NT2/D1 (cell line): ENCODE data around the gene LRG1.

Experiments
- DNase-seq: peaks from one replicate; pipeline ENCODE4 v3.0.0-alpha.2; 2011; ENCODE audit warnings: low read depth, low spot score
- H3K27me3 ChIP-seq: 2 replicates; pipeline ENCODE4 v1.6.0; 2011; ENCODE audit warnings: mild to moderate bottlenecking; ENCODE audit not compliant: insufficient read length, insufficient read depth
- H3K36me3 ChIP-seq: 2 replicates; pipeline ENCODE4 v1.6.1; 2011; ENCODE audit warnings: mild to moderate bottlenecking, low read length, mixed read lengths; ENCODE audit not compliant: insufficient read depth, insufficient read length
- H3K4me1 ChIP-seq: 2 replicates; pipeline ENCODE4 v1.5.1; 2011; ENCODE audit not compliant: insufficient read depth, insufficient read length
- H3K4me3 ChIP-seq: 2 replicates; pipeline ENCODE4 v1.5.1; 2011; ENCODE audit warnings: low read depth; ENCODE audit not compliant: insufficient read length
- H3K9ac ChIP-seq: 2 replicates; pipeline ENCODE4 v1.6.0; 2011; ENCODE audit warnings: low read depth; ENCODE audit not compliant: insufficient read length
- H3K9me3 ChIP-seq: 2 replicates; pipeline ENCODE4 v1.5.1; 2011; ENCODE audit warnings: mild to moderate bottlenecking, low read length; ENCODE audit not compliant: insufficient read depth
- SUZ12 ChIP-seq: IDR thresholded peaks from 2 replicates; pipeline ENCODE4 v1.6.1; 2011; ENCODE audit not compliant: insufficient read length, insufficient read depth; ENCODE audit errors: extremely low read depth
- YY1 ChIP-seq: IDR thresholded peaks from 2 replicates; pipeline ENCODE4 v1.6.1; 2011; ENCODE audit not compliant: insufficient read length, insufficient read depth
- ZNF274 ChIP-seq: IDR thresholded peaks from 2 replicates; pipeline ENCODE4 v1.6.1; 2011; ENCODE audit warnings: mild to moderate bottlenecking, low read depth, low read length

LRG1 gene, protein sequence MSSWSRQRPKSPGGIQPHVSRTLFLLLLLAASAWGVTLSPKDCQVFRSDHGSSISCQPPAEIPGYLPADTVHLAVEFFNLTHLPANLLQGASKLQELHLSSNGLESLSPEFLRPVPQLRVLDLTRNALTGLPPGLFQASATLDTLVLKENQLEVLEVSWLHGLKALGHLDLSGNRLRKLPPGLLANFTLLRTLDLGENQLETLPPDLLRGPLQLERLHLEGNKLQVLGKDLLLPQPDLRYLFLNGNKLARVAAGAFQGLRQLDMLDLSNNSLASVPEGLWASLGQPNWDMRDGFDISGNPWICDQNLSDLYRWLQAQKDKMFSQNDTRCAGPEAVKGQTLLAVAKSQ

DNA sequence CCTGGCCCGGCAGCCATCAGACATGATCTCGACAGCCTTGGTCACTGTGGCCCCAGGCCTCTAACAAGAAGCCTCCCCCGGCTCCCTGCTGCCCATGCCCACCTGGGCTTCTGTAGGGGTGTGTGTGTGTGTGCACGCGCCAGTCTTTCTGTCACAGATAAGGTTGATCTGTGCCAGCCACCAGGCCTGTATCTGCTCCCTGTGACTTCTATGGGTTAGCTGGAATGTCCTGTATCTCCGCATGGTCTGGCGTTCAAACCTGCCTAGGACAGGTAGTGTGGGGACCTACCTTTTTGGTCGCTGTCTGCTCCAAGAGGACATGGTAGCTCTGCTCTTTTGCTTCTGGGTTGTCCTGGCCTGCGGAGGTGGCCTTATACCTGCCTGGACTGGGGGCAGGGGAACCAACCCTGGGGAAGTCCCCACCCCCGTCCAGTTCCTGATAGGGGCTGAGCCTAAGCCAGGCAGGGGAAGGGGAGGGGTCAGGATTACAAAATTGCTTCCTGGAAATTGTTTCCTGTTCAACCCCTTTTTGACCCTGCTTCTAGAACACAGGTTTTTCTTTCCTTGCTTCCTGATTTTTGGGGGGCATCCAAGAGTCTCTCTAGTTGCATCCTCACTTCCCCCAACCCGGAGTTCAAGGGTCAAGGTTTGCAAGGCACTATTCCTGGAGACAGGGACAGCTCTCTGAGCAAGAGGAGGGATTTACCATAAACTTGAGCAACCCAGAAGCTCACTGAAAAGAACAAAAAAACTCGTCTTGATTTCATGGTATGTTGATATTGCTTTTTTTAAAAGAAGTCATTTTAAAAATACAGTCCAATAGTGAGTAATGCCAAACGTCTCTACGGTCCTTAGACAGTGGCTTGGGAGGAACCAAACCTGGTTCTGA, at the start of gene LRG1:
TSS of gene LRG1 (minus strand) at position 344 of the 889 bp plus-strand sequence. CDS start at position 321, 23 bp downstream.
- peaks cover 6% of the 10 kb centered on the region; the same call in 1 of the 2 replicates for H3K9me3 ChIP-seq
- H3K4me3 ChIP-seq: no peak within 1 kb of the TSS
- H3K9ac ChIP-seq: no peak within 1 kb of the TSS
- peaks cover 14% of the 10 kb centered on the region for H3K4me1 ChIP-seq
- no peak for DNase-seq
- TF ChIP-seq ZNF274: no peak
- no peak for TF ChIP-seq SUZ12
- TF ChIP-seq YY1: no peak
- H3K36me3 ChIP-seq: no peaks in the 10 kb centered on the region
- peaks cover under 1% of the 10 kb centered on the region for H3K27me3 ChIP-seq

DNA sequence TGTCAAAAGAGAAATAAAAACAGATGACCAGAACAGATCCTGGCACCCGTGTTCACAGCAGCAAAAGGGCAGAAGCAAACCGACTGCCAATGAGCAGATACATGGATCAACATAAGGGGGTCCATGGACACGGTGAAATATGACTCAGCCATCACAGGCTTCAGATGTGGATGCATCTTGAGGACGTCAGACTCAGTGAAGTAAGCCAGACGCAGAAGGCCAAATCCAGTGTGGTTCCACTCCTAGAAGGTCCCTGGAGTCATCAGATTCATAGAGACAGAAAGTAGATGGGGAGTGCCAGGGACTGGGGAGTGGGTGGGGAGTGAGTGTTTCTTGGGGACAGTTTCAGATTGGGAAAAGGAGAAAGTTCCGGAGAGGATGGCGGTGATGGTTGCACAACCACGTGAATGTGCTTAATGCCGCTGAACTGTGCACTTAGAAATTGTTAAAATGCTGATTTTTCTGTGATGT, 48.5 kb upstream of the LRG1 start:
- no peaks in the 10 kb centered on the region for H3K9me3 ChIP-seq
- H3K4me3 ChIP-seq: no peak overlapping the region
- TF ChIP-seq SUZ12 (no peak), ZNF274 (no peak), YY1 (no peak)
- H3K27me3 ChIP-seq: peaks cover 11% of the 10 kb centered on the region
- H3K4me1 ChIP-seq: peaks cover 19% of the 10 kb centered on the region
- no peak for DNase-seq
- H3K36me3 ChIP-seq: no peaks in the 10 kb centered on the region
- no peak overlapping the region for H3K9ac ChIP-seq

DNA sequence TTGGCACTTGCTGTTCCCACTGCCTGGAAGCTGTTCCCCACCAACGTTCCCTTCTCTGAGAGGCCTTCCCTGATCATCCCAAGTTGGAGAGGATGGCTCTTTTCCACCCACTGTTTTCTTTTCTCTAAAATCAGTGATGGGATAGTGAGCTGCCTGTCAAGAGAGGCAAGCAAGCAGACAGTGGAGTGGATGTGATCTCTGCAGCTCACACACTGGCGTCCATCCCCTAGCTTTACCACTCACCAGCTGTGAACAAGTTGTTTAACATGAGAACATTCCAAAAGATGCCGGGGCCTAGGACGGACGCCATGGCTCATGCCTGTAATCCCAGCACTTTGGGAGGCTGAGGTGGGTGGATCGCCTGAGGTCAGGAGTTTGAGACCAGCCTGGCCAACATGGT, 47.7 kb upstream of the LRG1 start:
- Histone ChIP-seq H3K9me3 (no peaks in the 10 kb centered on the region), H3K4me1 (peaks cover 22% of the 10 kb centered on the region), H3K9ac (peak overlapping the region; percentile 17), H3K27me3 (peaks cover 11% of the 10 kb centered on the region), H3K36me3 (no peaks in the 10 kb centered on the region), H3K4me3 (no peak overlapping the region)
- no peak for DNase-seq
- no peak for TF ChIP-seq SUZ12
- TF ChIP-seq ZNF274: no peak
- no peak for TF ChIP-seq YY1

DNA sequence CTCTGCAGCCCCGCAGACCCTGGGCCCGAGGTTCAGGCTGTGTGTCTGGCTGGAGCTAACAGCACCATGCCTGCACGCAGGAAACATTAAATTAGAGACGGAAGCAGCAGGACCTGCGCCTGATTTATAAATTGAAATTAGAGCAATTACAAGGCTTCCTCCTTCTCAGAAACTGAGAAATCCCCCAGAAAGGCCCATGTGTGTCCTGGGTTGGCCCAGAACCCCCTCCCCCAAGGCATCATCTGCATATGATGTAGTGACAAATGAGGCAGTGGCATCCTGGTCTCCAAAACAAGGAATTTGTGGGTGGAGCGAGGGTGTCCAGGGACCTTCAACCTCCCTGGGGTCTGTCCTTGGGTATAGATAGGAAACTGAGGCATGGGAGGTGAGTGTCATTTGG, 46.9 kb upstream of the LRG1 start:
- H3K27me3 ChIP-seq: peaks cover 19% of the 10 kb centered on the region
- no peak for TF ChIP-seq YY1
- TF ChIP-seq SUZ12: no peak
- no peak for TF ChIP-seq ZNF274
- peaks cover 28% of the 10 kb centered on the region for H3K4me1 ChIP-seq
- peak overlapping the region; percentile 23 for H3K9ac ChIP-seq
- no peak overlapping the region for H3K4me3 ChIP-seq
- no peak for DNase-seq
- no peaks in the 10 kb centered on the region for H3K36me3 ChIP-seq
- H3K9me3 ChIP-seq: no peaks in the 10 kb centered on the region

DNA sequence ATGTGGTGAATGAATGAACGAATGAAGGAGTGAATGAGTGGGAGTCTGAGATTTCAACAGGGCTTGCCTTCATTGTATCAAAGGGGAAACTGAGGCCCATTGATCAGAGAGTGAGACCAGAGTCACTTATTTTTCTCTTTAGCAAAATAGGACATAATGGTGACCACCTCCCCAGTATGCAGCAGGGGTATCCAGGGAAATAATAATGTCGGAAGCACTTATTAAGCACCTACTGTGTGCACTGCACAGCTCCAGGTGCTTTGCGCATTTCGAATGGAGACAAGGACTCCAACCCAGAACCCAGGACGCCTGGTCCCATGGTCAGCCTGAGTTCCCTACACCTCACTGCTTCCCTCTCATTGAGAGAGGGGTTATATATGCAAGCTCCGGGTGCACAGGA, 46.4 kb upstream of the LRG1 start:
- peaks cover 28% of the 10 kb centered on the region for H3K4me1 ChIP-seq
- H3K4me3 ChIP-seq: no peak overlapping the region
- no peaks in the 10 kb centered on the region for H3K9me3 ChIP-seq
- no peak for DNase-seq
- no peaks in the 10 kb centered on the region for H3K36me3 ChIP-seq
- TF ChIP-seq SUZ12: no peak
- TF ChIP-seq YY1: no peak
- TF ChIP-seq ZNF274: no peak
- peak overlapping the region; percentile 23 for H3K9ac ChIP-seq
- H3K27me3 ChIP-seq: peaks cover 19% of the 10 kb centered on the region

DNA sequence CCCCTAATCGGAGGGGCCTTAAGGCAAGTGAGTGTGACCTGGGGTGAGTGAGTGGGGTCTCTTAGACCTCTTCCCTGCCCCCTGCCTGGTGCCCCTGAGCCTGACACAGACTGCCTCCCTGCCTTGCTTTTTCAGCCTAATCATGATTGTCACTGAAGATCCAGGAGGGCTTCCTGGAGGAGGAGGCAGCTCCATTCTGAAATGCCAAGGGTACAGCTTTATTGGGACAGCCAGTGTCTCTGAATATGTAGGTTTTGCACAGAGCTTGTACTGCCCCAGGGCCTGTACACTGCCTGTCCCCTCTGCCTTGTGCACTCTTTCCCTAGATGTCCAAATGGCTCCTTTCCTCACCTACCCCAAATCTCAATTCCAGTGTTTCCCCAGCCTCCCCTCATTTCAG, 45.7 kb upstream of the LRG1 start:
- H3K36me3 ChIP-seq: no peaks in the 10 kb centered on the region
- TF ChIP-seq SUZ12 (no peak), ZNF274 (no peak), YY1 (no peak)
- no peak overlapping the region for H3K4me3 ChIP-seq
- H3K4me1 ChIP-seq: peaks cover 28% of the 10 kb centered on the region
- H3K9ac ChIP-seq: no peak overlapping the region
- no peaks in the 10 kb centered on the region for H3K9me3 ChIP-seq
- peaks cover 19% of the 10 kb centered on the region for H3K27me3 ChIP-seq
- DNase-seq: no peak

DNA sequence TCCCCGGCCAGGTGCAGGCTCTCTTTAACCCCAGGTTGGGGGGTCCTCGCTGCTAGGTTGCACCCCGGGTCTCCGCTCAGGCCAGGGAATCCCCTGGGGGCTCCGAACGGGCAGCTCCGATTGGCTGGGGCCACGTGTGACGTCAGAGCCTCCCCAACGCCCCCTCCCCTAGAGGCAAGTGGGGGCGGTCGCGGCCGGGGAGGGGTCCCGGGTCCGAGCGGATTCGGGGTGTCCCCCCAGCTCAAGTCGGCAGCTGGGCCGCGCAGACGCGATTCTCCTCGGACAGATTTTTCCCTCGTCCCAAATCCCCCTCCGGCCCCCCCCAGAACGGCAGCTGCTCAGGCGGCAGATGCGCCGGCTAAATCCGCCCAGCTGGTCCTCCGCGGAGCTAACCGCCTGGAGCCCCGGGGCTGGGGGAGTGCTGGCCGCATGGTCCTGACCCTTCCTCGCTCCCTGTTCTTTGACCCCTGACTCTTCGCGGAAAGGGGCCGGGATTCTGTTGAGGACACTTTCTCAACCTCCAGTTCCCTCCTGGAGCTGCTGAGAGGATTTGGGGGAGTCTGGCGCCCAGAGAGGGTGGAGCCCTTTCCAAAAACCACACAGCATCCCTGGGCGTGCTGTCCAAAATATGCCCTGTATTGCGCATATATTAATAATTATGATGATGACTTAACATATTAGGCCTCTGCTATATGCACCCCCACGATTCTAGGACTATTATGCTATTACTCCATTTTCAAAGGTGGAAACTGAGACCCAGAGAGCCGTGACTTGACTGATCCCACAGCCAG, 45.0 kb upstream of the LRG1 start:
- peak overlapping the region; percentile 75 for H3K4me3 ChIP-seq
- H3K27me3 ChIP-seq: peaks cover 22% of the 10 kb centered on the region
- H3K9me3 ChIP-seq: no peaks in the 10 kb centered on the region
- no peak for DNase-seq
- peak overlapping the region; percentile 76 for H3K9ac ChIP-seq
- peaks cover 31% of the 10 kb centered on the region for H3K4me1 ChIP-seq
- no peaks in the 10 kb centered on the region for H3K36me3 ChIP-seq
- TF ChIP-seq ZNF274: no peak
- TF ChIP-seq YY1: no peak
- no peak for TF ChIP-seq SUZ12
